GM19025 (cell line): ENCODE data around the gene POLN.

Source experiments
- ATAC-seq: cut with Tn5 transposase; IDR thresholded peaks from one replicate; pipeline ENCODE4 v1.9.1; 2021; ENCODE audit warnings: mild to moderate bottlenecking, low read depth, moderate library complexity; ENCODE audit not compliant: unreplicated experiment

POLN gene

DNA sequence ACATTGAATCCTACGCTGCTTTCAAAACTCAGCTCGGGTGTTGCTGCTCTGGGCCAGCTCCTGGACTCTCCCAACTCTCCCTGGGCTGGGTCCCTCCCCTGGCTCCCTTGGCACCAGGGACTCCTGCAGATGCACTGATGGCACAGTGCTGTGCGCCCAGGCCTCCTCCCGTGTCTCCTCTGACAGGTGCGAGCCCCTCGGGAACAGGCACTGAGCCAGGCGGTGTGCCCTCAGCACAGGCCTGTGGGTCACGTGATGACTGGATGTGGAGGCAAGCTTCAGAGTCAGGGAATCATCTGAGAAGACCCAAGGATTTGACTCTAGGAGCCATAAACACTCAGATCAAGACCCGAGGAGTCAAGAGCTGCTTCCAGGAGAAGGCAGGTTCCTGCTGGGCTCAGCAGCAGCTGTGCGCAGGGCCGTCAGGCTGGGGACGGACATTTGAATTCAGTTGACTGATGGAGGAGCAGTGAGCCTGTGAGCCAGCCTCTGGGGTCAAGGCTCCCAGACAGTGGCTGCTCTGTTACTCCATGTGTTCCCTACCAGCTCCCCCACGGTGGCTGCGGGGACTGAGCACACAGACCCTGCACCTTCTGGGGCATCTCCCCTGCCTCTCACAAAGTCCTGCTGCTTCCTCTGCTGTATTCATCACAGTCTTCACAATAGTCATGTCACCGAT, 149.8 kb downstream of the POLN start:
- ATAC-seq = no peak

- ATAC-seq = no peak
Measured at GRCh38 chr4:2090642-2091041, 151.3 kb downstream of the POLN start.

- ATAC-seq = no peak
Measured at GRCh38 chr4:2089222-2089621, 152.7 kb downstream of the POLN start.

GRCh38 chr4:2087170-2087569, 154.8 kb downstream of the POLN start:
- ATAC-seq = no peak

DNA sequence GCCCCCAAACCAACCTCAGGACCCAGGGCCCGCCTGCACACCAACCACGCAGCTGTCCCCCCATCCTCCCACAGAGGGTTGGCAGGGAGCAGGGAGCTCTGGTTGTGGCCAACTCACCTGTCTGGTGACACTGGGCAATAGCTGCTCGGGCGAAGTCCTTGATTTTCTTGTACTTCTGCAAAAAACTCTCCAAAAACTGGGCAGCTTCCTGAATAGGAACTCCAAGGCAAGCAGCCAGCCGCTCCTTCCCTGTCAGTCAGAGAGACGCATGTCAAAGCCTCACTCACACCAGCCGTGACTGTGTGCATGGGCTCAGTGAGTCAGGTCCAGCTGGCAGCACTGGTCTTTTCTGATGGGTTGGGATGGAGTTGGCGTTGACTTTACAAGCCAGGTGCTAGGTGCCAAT, 156.4 kb downstream of the POLN start:
- no peak for ATAC-seq

- no peak for ATAC-seq
Measured at GRCh38 chr4:2084316-2084715, 157.6 kb downstream of the POLN start.

GRCh38 chr4:2083826-2084160, 158.1 kb downstream of the POLN start:
- no peak for ATAC-seq

GRCh38 chr4:2083116-2083825, 158.7 kb downstream of the POLN start:
- ATAC-seq = no peak

DNA sequence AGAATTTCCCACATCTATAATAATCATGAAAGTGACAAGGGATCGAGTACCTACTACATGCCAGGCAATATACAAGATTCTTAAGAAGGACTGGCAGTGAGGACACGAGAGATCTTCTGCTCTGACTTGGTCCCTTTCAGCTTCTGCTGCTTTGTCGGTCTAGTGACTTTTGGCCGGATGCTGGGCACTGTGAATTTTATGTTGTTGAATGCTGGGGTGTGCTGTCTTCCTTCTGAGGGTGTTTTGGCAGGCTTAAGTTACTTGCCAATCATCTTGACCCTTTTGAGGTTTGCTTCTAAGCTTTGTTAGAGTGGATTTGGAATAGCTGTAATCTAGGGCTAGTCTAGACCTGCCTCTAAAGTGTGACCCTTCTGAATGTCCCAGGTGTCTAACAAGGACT, 159.3 kb downstream of the POLN start:
- no peak for ATAC-seq

GRCh38 chr4:2082118-2082517, 159.8 kb downstream of the POLN start:
- ATAC-seq = no peak

- ATAC-seq = no peak
Measured at GRCh38 chr4:2081540-2081939, 160.4 kb downstream of the POLN start.

DNA sequence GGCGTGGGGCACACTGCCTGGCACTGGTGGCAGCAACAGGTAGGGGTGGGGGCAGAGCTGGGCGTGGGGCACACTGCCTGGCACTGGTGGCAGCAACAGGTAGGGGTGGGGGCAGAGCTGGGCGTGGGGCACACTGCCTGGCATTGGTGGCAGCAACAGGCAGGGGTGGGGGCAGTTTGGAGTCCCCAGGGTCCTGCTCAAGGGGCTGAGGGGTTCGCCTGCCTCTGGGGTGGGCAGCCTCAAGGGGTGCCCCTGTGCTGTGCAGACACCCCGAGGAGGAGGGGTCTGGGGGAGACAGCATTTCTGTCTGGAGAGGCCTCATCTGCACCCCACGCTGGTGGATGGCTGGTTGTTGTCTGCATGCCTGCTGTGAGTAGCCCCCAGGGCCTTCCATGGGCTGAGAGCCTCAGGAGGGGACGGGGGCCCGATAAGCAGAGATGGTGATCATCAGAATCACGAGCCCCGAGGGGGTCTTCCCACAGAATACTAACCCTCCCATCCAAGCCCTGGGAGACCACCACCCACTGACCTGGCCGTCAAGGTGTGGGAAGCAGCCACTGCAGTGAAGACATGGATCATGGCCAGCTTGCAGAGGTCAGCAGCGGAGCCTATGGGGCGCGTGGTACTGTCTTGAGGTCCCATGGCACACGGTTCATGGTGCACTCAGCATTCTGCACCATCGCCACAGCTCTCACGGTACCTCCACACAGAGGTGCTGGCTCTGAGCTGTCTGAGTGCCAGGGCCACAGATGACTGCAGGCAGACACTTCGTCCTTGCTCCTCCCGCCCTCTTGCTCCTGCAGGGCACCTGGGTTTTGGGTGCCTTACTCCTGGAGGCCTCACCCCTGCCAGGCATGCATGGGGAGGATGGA, 161.3 kb downstream of the POLN start:
- no peak for ATAC-seq

- ATAC-seq = no peak
Measured at GRCh38 chr4:2079926-2080325, 162.0 kb downstream of the POLN start.

- ATAC-seq = no peak
Measured at GRCh38 chr4:2079006-2079405, 162.9 kb downstream of the POLN start.

DNA sequence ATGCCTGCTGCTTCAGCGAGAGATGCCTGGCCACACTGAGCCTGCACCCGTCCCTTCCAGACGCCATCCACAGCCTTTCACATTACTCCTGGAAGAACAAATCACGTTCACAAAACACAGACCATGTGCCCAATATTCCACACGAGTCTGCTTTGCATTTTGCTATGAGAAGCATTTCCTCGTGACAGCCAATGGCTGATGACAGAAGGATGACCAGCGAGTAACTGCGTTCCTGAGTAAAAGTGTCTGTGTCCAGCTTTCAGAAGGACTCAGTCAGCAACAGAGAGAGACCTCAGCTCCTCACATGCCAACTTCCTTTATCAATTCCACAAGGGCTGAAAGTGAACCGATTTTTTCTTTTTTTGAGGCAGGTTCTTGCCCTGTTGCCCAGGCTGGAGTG, 163.3 kb downstream of the POLN start:
- ATAC-seq = no peak

GRCh38 chr4:2077537-2078460, 164.1 kb downstream of the POLN start:
- no peak for ATAC-seq

GRCh38 chr4:2076908-2077536, 164.9 kb downstream of the POLN start:
- no peak for ATAC-seq

GRCh38 chr4:2075987-2076907, 165.7 kb downstream of the POLN start:
- ATAC-seq = no peak
